GM23338 (cell line): ENCODE results near the gene TEKT2. TPM values are rescaled to one million over a fixed set of nuclear protein-coding genes. Genes with fewer than 3 reads are reported as not detected.

Source experiments
- ATAC-seq: fragments of 200-7000 bp; cut with Tn5 transposase; 3 replicates; pipeline ENCODE4 v1.9.1; 2020
- DNase-seq: peaks from one replicate; pipeline ENCODE4 v3.0.0-alpha.2; 2015; ENCODE audit warnings: low spot score
- H2AFZ ChIP-seq: fragments of 200-600 bp; sonication (generic); 2 replicates; pipeline ENCODE4 v1.8.0; 2016; ENCODE audit warnings: antibody characterized with exemption, mild to moderate bottlenecking, moderate library complexity
- H3F3A ChIP-seq: fragments of 200-600 bp; sonication (generic); replicated peaks from 2 replicates; pipeline ENCODE4 v1.8.0; 2017; ENCODE audit warnings: antibody characterized with exemption, mixed run types, low read depth
- H3K27ac ChIP-seq: fragments of 200-600 bp; sonication (generic); 2 replicates; pipeline ENCODE4 v1.6.1; 2016; ENCODE audit warnings: low read depth
- H3K27me3 ChIP-seq: fragments of 200-600 bp; sonication (generic); 2 replicates; pipeline ENCODE4 v1.8.0; 2016; ENCODE audit warnings: mild to moderate bottlenecking, mixed run types, moderate library complexity; ENCODE audit not compliant: insufficient read depth
- H3K36me3 ChIP-seq: fragments of 200-600 bp; sonication (generic); 2 replicates; pipeline ENCODE4 v1.8.0; 2016; ENCODE audit warnings: mild to moderate bottlenecking; ENCODE audit not compliant: insufficient read depth
- H3K4me1 ChIP-seq: fragments of 200-600 bp; sonication (generic); 2 replicates; pipeline ENCODE4 v1.8.0; 2016; ENCODE audit warnings: mild to moderate bottlenecking, moderate library complexity; ENCODE audit not compliant: insufficient read depth
- H3K4me2 ChIP-seq: fragments of 200-600 bp; sonication (generic); 2 replicates; pipeline ENCODE4 v1.7.1; 2017; ENCODE audit warnings: mixed run types
- H3K4me3 ChIP-seq: fragments of 200-600 bp; sonication (generic); 2 replicates; pipeline ENCODE4 v1.6.1; 2016; ENCODE audit warnings: mixed run types
- H3K79me2 ChIP-seq: fragments of 200-600 bp; sonication (generic); replicated peaks from 2 replicates; pipeline ENCODE4 v1.8.0; 2017; ENCODE audit warnings: mild to moderate bottlenecking; ENCODE audit not compliant: insufficient read depth
- H3K9me2 ChIP-seq: fragments of 200-600 bp; sonication (generic); 2 replicates; pipeline ENCODE4 v1.8.0; 2017; ENCODE audit not compliant: insufficient read depth
- H4K20me1 ChIP-seq: fragments of 200-600 bp; sonication (generic); replicated peaks from 2 replicates; pipeline ENCODE4 v1.8.0; 2017; ENCODE audit warnings: mild to moderate bottlenecking; ENCODE audit not compliant: insufficient read depth
- H3K27ac Mint-ChIP-seq: 2 replicates; pipeline ENCODE4 v1.8.0; 2020; ENCODE audit warnings: inconsistent platforms, mild to moderate bottlenecking, moderate library complexity, mixed read lengths
- H3K27me3 Mint-ChIP-seq: 3 replicates; pipeline ENCODE4 v1.8.0; 2022; ENCODE audit warnings: low read depth, mild to moderate bottlenecking, moderate library complexity, mixed read lengths, inconsistent platforms; ENCODE audit not compliant: insufficient read depth, poor library complexity
- H3K36me3 Mint-ChIP-seq: 3 replicates; pipeline ENCODE4 v1.8.0; 2021; ENCODE audit warnings: low read depth, mild to moderate bottlenecking, inconsistent platforms, moderate library complexity, mixed read lengths
- H3K4me1 Mint-ChIP-seq: 3 replicates; pipeline ENCODE4 v1.8.0; 2020; ENCODE audit warnings: mild to moderate bottlenecking, inconsistent platforms, mixed read lengths
- H3K4me3 Mint-ChIP-seq: 3 replicates; pipeline ENCODE4 v1.8.0; 2021; ENCODE audit warnings: moderate library complexity, mild to moderate bottlenecking, inconsistent platforms, mixed read lengths
- H3K9me3 Mint-ChIP-seq: 3 replicates; pipeline ENCODE4 v1.8.0; 2020; ENCODE audit warnings: moderate library complexity, mild to moderate bottlenecking, inconsistent platforms, mixed read lengths
- CREB1 ChIP-seq: fragments of 250-450 bp; sonication (Bioruptor Pico); IDR thresholded peaks from 2 replicates; pipeline ENCODE4 v1.5.0; 2020; ENCODE audit warnings: low read depth, mild to moderate bottlenecking, moderate library complexity
- EZH2 ChIP-seq: fragments of 200-600 bp; sonication (generic); IDR thresholded peaks from one replicate; pipeline ENCODE4 v1.8.0; 2017; ENCODE audit warnings: antibody characterized with exemption, mild to moderate bottlenecking, low read depth; ENCODE audit not compliant: unreplicated experiment
- EZH2phosphoT487 ChIP-seq: fragments of 200-600 bp; sonication (generic); IDR thresholded peaks from one replicate; pipeline ENCODE4 v1.8.1; 2018; ENCODE audit warnings: antibody characterized with exemption; ENCODE audit not compliant: unreplicated experiment
- JUNB ChIP-seq: IDR thresholded peaks from one replicate; pipeline ENCODE4 v1.6.1; 2016; ENCODE audit warnings: antibody characterized with exemption; ENCODE audit not compliant: unreplicated experiment
- NANOG ChIP-seq: IDR thresholded peaks from 2 replicates; pipeline ENCODE4 v1.6.1; 2016; ENCODE audit warnings: antibody characterized with exemption, borderline replicate concordance
- POLR2AphosphoS5 ChIP-seq: IDR thresholded peaks from 2 replicates; pipeline ENCODE4 v1.6.1; 2016; ENCODE audit warnings: antibody characterized with exemption, low read depth
- STAT1 ChIP-seq: IDR thresholded peaks from one replicate; pipeline ENCODE4 v1.6.1; 2016; ENCODE audit warnings: antibody characterized with exemption; ENCODE audit not compliant: unreplicated experiment
- ZNF114 ChIP-seq: fragments of 250-450 bp; sonication (Bioruptor Pico); IDR thresholded peaks from 2 replicates; pipeline ENCODE4 v1.5.0; 2020; ENCODE audit warnings: mild to moderate bottlenecking, moderate library complexity
- ZNF331 ChIP-seq: fragments of 250-450 bp; sonication (Bioruptor Pico); IDR thresholded peaks from 2 replicates; pipeline ENCODE4 v1.5.0; 2020; ENCODE audit warnings: low read depth, mild to moderate bottlenecking, moderate library complexity
- polyA plus RNA-seq: library from polyadenylated mRNA; unstranded; fragments of >200 nt; fragmentation: Nextera tagmentation; extraction: Ambion mirVana; gene quantifications from 2 replicates; pipeline ENCODE4 v1.2.1, GENCODE V29; 2016
- total RNA-seq: library from RNA; depleted of rRNA; stranded (reverse); fragments of >200 nt; shearing (Covaris generic); gene quantifications from 2 replicates; pipeline ENCODE4 v1.2.3, GENCODE V29; 2014
- TF ChIP-seq, protein P1 (sequence below): IDR thresholded peaks from one replicate; pipeline ENCODE4 v1.6.1; 2018; ENCODE audit warnings: antibody characterized with exemption; ENCODE audit not compliant: unreplicated experiment
- TF ChIP-seq, protein P2 (sequence below): fragments of 250-450 bp; sonication (Bioruptor Pico); IDR thresholded peaks from 2 replicates; pipeline ENCODE4 v1.5.0; 2020; ENCODE audit warnings: mild to moderate bottlenecking, moderate library complexity
- TF ChIP-seq, protein P3 (sequence below): IDR thresholded peaks from 2 replicates; pipeline ENCODE4 v1.6.1; 2016; ENCODE audit warnings: antibody characterized with exemption
- TF ChIP-seq, protein P4 (sequence below), 2 experiments: fragments of 200-600 bp in 1 of 2; sonication (generic) in 1 of 2; conservative IDR thresholded peaks; 2 replicates each; pipeline versions ENCODE4 v1.5.1 to v1.6.1; 2016 to 2017; ENCODE audit warnings: antibody characterized with exemption in 2 of 2, low read depth in 2 of 2, mild to moderate bottlenecking in 2 of 2, moderate library complexity in 1 of 2

TEKT2 gene
- total and polyA plus RNA-seq, 2 experiments from 2014 or later = 0.36 to 0.94 TPM

DNA sequence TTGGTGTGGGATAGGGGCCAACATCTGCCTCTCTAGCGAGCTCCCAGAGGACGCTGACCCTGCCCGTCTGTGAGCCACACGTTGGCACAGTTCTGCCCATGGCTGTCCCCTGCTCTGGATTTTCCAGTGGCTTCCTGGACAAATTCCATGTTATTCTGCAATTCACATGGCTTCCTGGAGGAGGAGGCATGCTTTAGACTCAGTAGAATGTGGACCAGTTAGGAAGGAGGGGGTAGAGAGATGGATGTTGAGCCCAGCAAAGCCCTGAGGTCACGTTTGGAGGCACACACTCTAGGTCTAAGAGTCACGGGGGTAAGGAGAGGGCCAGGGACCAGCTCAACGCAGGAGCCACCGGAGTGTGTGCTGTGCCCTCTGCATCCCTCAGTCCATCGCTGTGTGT is 28.9 kb downstream of the TEKT2 start:
- Mint-ChIP-seq H3K4me3 (no peak overlapping the region), H3K27ac (no peak overlapping the region), H3K27me3 (peaks cover 3% of the 10 kb centered on the region), H3K9me3 (no peaks in the 10 kb centered on the region), H3K36me3 (no peaks in the 10 kb centered on the region; the same call in 2 of the 3 replicates), H3K4me1 (no peaks in the 10 kb centered on the region; the same call in 2 of the 3 replicates)
- Histone ChIP-seq H3K9me2 (no peaks in the 10 kb centered on the region), H4K20me1 (no peaks in the 10 kb centered on the region), H3K27ac (no peak overlapping the region), H3F3A (no peaks in the 10 kb centered on the region), H3K4me2 (no peak overlapping the region), H3K79me2 (no peaks in the 10 kb centered on the region), H3K27me3 (no peaks in the 10 kb centered on the region), H3K36me3 (no peaks in the 10 kb centered on the region), H3K4me3 (no peak overlapping the region), H3K4me1 (no peaks in the 10 kb centered on the region), H2AFZ (no peak overlapping the region)
- no peak for DNase-seq
- ATAC-seq = no peak
- TF ChIP-seq POLR2AphosphoS5 (no peak), ZNF114 (CRISPR knock-in tag) (no peak), ZNF331 (CRISPR knock-in tag) (no peak), EZH2phosphoT487 (no peak), EZH2 (no peak), NANOG (no peak), JUNB (no peak), STAT1 (no peak), CREB1 (CRISPR knock-in tag) (no peak)
- TF ChIP-seq, protein P1, sequence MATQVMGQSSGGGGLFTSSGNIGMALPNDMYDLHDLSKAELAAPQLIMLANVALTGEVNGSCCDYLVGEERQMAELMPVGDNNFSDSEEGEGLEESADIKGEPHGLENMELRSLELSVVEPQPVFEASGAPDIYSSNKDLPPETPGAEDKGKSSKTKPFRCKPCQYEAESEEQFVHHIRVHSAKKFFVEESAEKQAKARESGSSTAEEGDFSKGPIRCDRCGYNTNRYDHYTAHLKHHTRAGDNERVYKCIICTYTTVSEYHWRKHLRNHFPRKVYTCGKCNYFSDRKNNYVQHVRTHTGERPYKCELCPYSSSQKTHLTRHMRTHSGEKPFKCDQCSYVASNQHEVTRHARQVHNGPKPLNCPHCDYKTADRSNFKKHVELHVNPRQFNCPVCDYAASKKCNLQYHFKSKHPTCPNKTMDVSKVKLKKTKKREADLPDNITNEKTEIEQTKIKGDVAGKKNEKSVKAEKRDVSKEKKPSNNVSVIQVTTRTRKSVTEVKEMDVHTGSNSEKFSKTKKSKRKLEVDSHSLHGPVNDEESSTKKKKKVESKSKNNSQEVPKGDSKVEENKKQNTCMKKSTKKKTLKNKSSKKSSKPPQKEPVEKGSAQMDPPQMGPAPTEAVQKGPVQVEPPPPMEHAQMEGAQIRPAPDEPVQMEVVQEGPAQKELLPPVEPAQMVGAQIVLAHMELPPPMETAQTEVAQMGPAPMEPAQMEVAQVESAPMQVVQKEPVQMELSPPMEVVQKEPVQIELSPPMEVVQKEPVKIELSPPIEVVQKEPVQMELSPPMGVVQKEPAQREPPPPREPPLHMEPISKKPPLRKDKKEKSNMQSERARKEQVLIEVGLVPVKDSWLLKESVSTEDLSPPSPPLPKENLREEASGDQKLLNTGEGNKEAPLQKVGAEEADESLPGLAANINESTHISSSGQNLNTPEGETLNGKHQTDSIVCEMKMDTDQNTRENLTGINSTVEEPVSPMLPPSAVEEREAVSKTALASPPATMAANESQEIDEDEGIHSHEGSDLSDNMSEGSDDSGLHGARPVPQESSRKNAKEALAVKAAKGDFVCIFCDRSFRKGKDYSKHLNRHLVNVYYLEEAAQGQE = no peak
- TF ChIP-seq, protein P2, sequence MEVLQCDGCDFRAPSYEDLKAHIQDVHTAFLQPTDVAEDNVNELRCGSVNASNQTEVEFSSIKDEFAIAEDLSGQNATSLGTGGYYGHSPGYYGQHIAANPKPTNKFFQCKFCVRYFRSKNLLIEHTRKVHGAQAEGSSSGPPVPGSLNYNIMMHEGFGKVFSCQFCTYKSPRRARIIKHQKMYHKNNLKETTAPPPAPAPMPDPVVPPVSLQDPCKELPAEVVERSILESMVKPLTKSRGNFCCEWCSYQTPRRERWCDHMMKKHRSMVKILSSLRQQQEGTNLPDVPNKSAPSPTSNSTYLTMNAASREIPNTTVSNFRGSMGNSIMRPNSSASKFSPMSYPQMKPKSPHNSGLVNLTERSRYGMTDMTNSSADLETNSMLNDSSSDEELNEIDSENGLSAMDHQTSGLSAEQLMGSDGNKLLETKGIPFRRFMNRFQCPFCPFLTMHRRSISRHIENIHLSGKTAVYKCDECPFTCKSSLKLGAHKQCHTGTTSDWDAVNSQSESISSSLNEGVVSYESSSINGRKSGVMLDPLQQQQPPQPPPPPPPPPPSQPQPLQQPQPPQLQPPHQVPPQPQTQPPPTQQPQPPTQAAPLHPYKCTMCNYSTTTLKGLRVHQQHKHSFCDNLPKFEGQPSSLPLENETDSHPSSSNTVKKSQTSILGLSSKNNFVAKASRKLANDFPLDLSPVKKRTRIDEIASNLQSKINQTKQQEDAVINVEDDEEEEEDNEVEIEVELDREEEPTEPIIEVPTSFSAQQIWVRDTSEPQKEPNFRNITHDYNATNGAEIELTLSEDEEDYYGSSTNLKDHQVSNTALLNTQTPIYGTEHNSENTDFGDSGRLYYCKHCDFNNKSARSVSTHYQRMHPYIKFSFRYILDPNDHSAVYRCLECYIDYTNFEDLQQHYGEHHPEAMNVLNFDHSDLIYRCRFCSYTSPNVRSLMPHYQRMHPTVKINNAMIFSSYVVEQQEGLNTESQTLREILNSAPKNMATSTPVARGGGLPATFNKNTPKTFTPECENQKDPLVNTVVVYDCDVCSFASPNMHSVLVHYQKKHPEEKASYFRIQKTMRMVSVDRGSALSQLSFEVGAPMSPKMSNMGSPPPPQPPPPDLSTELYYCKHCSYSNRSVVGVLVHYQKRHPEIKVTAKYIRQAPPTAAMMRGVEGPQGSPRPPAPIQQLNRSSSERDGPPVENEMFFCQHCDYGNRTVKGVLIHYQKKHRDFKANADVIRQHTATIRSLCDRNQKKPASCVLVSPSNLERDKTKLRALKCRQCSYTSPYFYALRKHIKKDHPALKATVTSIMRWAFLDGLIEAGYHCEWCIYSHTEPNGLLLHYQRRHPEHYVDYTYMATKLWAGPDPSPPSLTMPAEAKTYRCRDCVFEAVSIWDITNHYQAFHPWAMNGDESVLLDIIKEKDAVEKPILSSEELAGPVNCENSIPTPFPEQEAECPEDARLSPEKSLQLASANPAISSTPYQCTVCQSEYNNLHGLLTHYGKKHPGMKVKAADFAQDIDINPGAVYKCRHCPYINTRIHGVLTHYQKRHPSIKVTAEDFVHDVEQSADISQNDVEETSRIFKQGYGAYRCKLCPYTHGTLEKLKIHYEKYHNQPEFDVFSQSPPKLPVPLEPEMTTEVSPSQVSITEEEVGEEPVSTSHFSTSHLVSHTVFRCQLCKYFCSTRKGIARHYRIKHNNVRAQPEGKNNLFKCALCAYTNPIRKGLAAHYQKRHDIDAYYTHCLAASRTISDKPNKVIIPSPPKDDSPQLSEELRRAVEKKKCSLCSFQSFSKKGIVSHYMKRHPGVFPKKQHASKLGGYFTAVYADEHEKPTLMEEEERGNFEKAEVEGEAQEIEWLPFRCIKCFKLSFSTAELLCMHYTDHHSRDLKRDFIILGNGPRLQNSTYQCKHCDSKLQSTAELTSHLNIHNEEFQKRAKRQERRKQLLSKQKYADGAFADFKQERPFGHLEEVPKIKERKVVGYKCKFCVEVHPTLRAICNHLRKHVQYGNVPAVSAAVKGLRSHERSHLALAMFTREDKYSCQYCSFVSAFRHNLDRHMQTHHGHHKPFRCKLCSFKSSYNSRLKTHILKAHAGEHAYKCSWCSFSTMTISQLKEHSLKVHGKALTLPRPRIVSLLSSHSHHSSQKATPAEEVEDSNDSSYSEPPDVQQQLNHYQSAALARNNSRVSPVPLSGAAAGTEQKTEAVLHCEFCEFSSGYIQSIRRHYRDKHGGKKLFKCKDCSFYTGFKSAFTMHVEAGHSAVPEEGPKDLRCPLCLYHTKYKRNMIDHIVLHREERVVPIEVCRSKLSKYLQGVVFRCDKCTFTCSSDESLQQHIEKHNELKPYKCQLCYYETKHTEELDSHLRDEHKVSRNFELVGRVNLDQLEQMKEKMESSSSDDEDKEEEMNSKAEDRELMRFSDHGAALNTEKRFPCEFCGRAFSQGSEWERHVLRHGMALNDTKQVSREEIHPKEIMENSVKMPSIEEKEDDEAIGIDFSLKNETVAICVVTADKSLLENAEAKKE = no peak
- TF ChIP-seq, protein P3, sequence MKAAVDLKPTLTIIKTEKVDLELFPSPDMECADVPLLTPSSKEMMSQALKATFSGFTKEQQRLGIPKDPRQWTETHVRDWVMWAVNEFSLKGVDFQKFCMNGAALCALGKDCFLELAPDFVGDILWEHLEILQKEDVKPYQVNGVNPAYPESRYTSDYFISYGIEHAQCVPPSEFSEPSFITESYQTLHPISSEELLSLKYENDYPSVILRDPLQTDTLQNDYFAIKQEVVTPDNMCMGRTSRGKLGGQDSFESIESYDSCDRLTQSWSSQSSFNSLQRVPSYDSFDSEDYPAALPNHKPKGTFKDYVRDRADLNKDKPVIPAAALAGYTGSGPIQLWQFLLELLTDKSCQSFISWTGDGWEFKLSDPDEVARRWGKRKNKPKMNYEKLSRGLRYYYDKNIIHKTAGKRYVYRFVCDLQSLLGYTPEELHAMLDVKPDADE = no peak
- TF ChIP-seq, protein P4, sequence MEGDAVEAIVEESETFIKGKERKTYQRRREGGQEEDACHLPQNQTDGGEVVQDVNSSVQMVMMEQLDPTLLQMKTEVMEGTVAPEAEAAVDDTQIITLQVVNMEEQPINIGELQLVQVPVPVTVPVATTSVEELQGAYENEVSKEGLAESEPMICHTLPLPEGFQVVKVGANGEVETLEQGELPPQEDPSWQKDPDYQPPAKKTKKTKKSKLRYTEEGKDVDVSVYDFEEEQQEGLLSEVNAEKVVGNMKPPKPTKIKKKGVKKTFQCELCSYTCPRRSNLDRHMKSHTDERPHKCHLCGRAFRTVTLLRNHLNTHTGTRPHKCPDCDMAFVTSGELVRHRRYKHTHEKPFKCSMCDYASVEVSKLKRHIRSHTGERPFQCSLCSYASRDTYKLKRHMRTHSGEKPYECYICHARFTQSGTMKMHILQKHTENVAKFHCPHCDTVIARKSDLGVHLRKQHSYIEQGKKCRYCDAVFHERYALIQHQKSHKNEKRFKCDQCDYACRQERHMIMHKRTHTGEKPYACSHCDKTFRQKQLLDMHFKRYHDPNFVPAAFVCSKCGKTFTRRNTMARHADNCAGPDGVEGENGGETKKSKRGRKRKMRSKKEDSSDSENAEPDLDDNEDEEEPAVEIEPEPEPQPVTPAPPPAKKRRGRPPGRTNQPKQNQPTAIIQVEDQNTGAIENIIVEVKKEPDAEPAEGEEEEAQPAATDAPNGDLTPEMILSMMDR (conservative IDR thresholded peaks at IDR 0.05; ENCODE audit: low read depth in 2 of 2) = no peak
